Stimulated activated CD4-positive, alpha-beta T cell treated with anti-CD3 and anti-CD28 coated beads, Interleukin-15, amount 100 ng/mL, for 48 hours (primary cell): ENCODE results near the gene FBH1.
"Not testable (repeated sequence)": the region's sequence is repeated elsewhere in the genome, so short reads cannot be mapped to it uniquely, and the experiment has no call there.

Experiments
- DNase-seq, 2 donors: peaks; one replicate each; pipeline ENCODE4 v3.0.0-alpha.2; 2020; ENCODE audit warnings: low read depth in 2 of 2

Gene FBH1

GRCh38 chr10:5876181-5876768 is 13.8 kb upstream of the FBH1 start:
- no peak for DNase-seq

GRCh38 chr10:5877041-5877440 is 13.0 kb upstream of the FBH1 start:
- DNase-seq, result not testable (repeated sequence)

- DNase-seq, result no peak
Measured at GRCh38 chr10:5882961-5883360, 7.1 kb upstream of the FBH1 start.

GRCh38 chr10:5885619-5886018 is 4.4 kb upstream of the FBH1 start:
- DNase-seq, result no peak

- DNase-seq, result no peak
Measured at GRCh38 chr10:5887029-5887428, 3.0 kb upstream of the FBH1 start.

GRCh38 chr10:5887641-5888040 is 2.4 kb upstream of the FBH1 start:
- DNase-seq, result no peak

GRCh38 chr10:5888351-5888750 is 1.7 kb upstream of the FBH1 start:
- DNase-seq, result no peak

GRCh38 chr10:5888843-5889623 is 1.0 kb upstream of the FBH1 start:
- DNase-seq, result peak; percentile 22 to 24

- DNase-seq, result peak in 1 of 2 donors; percentile 11
Measured at GRCh38 chr10:5890452-5890915, 441 bp downstream of the FBH1 start.

GRCh38 chr10:5891009-5891408 is 966 bp downstream of the FBH1 start:
- no peak for DNase-seq

GRCh38 chr10:5892007-5892406 is 2.0 kb downstream of the FBH1 start:
- DNase-seq, result no peak

GRCh38 chr10:5893321-5893720 is 3.3 kb downstream of the FBH1 start:
- no peak for DNase-seq

- no peak for DNase-seq
Measured at GRCh38 chr10:5894403-5894802, 4.4 kb downstream of the FBH1 start.

GRCh38 chr10:5894873-5895272 is 4.8 kb downstream of the FBH1 start:
- DNase-seq, result no peak

GRCh38 chr10:5895365-5895764 is 5.3 kb downstream of the FBH1 start:
- DNase-seq, result no peak

- DNase-seq, result no peak
Measured at GRCh38 chr10:5895804-5896203, 5.8 kb downstream of the FBH1 start.

- no peak for DNase-seq
Measured at GRCh38 chr10:5896208-5897052, 6.4 kb downstream of the FBH1 start.

- DNase-seq, result no peak
Measured at GRCh38 chr10:5897053-5897340, 7.0 kb downstream of the FBH1 start.

- no peak for DNase-seq
Measured at GRCh38 chr10:5897504-5897903, 7.5 kb downstream of the FBH1 start.

GRCh38 chr10:5898163-5898562 is 8.1 kb downstream of the FBH1 start:
- DNase-seq, result no peak

GRCh38 chr10:5900247-5900646 is 10.2 kb downstream of the FBH1 start:
- no peak for DNase-seq

- no peak for DNase-seq
Measured at GRCh38 chr10:5902511-5903274, 12.7 kb downstream of the FBH1 start.
